Liver (tissue), 2 donors: Measurements from ENCODE around the gene LCN12.

Experiments used
- JUND ChIP-seq, 2 donors: IDR thresholded peaks; 2 replicates each; pipeline ENCODE4 v1.6.1; 2016; ENCODE audit warnings: antibody characterized with exemption in 2 of 2
- ZBTB33 ChIP-seq: IDR thresholded peaks from 2 replicates; pipeline ENCODE4 v1.6.1; 2016; ENCODE audit warnings: antibody characterized with exemption
- donor health status: healthy.

GRCh38 chr9:136962163-136962562, 10.1 kb downstream of the LCN12 start:
- TF ChIP-seq ZBTB33 (no peak), JUND (IDR thresholded peaks at IDR 0.05) (no peak)
